IPS-18a (cell line): Measurements from ENCODE around the gene TRA2A.

Experiments used
- H3K27ac ChIP-seq: one replicate; pipeline ENCODE4 v1.5.1; 2013; ENCODE audit warnings: low read length
- H3K27me3 ChIP-seq: one replicate; pipeline ENCODE4 v1.6.1; 2013; ENCODE audit warnings: mild to moderate bottlenecking, low read length; ENCODE audit not compliant: control insufficient read depth, insufficient read depth
- H3K36me3 ChIP-seq: one replicate; pipeline ENCODE4 v1.6.1; 2013; ENCODE audit warnings: low read depth, low read length; ENCODE audit not compliant: control insufficient read depth
- H3K4me1 ChIP-seq: one replicate; pipeline ENCODE4 v1.6.1; 2013; ENCODE audit warnings: low read depth, low read length; ENCODE audit not compliant: control insufficient read depth
- H3K4me3 ChIP-seq: one replicate; pipeline ENCODE4 v1.5.1; 2013; ENCODE audit warnings: low read length
- H3K9ac ChIP-seq: one replicate; pipeline ENCODE4 v1.6.1; 2013; ENCODE audit warnings: mild to moderate bottlenecking, low read length, moderate library complexity
- H3K9me3 ChIP-seq: one replicate; pipeline ENCODE4 v1.6.1; 2013; ENCODE audit warnings: low read depth, low read length; ENCODE audit not compliant: control insufficient read depth

The TRA2A gene

DNA sequence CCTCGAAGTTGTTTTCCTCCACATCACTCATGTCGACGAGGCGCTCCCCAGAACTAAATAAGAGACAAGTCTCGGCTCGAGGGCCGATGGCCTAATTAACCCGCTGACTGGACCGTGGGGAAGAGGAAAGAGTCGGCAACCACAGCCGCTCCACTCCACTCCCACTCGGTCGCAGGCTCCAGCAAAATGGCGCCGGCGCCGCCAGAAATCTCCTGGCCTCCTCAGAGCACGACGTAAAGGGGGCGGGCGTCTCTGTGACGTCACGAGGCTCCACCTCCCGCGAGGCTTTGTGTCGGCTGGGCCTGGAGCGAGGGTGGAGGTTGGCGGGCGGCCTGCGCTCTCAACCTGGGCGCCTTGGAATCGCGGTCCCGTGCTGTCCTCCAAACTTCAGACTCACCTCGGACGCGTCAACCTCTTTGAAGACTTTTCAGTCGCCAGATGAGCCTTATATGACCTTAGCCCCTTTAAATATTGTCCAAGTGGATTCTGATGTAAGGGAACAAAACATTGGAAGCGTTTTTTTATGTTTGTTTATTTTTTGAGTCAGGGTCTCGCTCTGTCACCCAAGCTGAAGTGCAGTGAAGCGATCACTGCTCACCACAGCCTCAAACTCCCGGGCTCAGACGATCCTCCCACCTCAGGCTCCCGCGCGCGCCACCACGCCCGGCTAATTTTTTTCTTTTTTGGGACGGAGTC lies at the start of gene TRA2A:
TSS of gene TRA2A (minus strand) at position 188 of the 696 bp plus-strand sequence. CDS start at position 31, 157 bp downstream.
- Histone ChIP-seq H3K36me3 (peaks cover 4% of the 10 kb centered on the region), H3K9ac (peak within 1 kb of the TSS; percentile 100), H3K4me3 (peak within 1 kb of the TSS; percentile 99), H3K9me3 (no peaks in the 10 kb centered on the region), H3K27ac (peak within 1 kb of the TSS; percentile 100), H3K27me3 (no peaks in the 10 kb centered on the region), H3K4me1 (peaks cover 31% of the 10 kb centered on the region)

DNA sequence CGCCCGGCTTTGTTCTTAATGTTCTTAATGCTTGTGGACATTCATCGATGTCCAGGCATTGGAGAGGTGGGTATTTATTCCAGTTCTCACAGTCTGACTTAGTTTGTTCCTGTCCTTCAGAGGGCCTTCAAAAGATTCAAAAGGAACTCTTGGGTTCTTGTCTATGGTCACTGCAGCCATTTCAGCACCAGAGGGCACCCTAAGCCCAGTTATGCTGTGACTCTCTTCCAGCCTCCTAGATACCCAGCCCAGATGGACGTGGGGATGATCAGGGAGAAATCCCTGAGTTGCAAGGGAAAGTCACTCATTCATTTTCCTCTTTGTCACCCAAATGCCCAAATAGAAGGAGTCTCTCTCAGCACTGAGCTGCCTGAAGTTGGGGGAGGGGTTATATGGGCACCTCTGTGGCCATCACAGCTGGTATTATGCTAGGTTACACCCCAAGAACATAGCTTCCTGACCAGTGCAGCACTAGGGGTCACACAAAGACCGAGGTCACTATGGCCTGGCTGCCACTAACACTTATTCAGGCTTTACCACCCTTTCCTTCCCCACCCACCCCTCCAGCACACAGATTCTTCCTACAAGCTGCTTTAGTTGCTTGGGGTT lies 38.9 kb upstream of the TRA2A start:
- Histone ChIP-seq H3K4me1 (no peaks in the 10 kb centered on the region), H3K27me3 (no peaks in the 10 kb centered on the region), H3K27ac (no peak overlapping the region), H3K9ac (no peak overlapping the region), H3K9me3 (no peaks in the 10 kb centered on the region), H3K36me3 (no peaks in the 10 kb centered on the region), H3K4me3 (no peak overlapping the region)

DNA sequence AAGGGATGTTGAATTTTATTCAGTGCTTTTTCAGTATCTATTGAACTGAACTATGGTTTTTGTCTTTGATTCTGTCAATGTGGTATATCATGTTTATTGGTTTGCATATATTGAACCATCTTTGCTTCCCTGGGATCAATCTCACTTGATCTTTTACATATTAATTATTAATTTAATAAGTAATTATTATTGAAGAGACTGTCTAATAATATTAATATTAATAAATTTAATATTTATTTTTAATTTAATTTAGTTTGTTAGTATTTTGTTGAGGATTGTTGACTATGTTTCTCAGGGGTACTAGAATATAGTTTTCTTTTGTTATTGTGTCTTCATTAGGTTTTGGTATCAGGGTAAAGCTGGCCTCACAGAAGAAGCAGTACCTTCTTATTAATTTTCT lies 26.5 kb upstream of the TRA2A start:
- Histone ChIP-seq H3K4me1 (no peaks in the 10 kb centered on the region), H3K9me3 (no peaks in the 10 kb centered on the region), H3K9ac (no peak overlapping the region), H3K36me3 (no peaks in the 10 kb centered on the region), H3K27ac (no peak overlapping the region), H3K4me3 (no peak overlapping the region), H3K27me3 (no peaks in the 10 kb centered on the region)

DNA sequence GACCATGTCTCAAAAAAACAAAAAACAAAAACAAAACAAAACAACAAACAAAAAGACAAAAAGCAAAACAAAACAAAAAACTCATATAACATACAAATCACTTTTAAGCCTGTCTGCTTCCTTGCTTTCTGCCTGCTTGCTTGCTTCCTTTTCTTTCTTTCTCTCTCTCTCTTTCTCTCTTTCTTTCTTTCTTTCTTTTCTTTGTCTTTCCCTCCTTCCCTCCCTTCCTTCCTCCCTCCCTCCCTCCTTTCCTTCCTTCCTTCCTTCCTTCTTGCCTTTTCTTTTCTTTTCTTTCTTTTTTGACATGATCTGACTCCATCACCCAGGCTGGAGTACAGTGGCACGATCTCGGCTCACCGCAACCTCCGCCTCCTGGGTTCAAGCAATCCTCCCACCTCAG lies 15.9 kb upstream of the TRA2A start:
- Histone ChIP-seq H3K4me3 (no peak overlapping the region), H3K27me3 (no peaks in the 10 kb centered on the region), H3K9me3 (no peaks in the 10 kb centered on the region), H3K9ac (no peak overlapping the region), H3K4me1 (no peaks in the 10 kb centered on the region), H3K36me3 (no peaks in the 10 kb centered on the region), H3K27ac (no peak overlapping the region)

DNA sequence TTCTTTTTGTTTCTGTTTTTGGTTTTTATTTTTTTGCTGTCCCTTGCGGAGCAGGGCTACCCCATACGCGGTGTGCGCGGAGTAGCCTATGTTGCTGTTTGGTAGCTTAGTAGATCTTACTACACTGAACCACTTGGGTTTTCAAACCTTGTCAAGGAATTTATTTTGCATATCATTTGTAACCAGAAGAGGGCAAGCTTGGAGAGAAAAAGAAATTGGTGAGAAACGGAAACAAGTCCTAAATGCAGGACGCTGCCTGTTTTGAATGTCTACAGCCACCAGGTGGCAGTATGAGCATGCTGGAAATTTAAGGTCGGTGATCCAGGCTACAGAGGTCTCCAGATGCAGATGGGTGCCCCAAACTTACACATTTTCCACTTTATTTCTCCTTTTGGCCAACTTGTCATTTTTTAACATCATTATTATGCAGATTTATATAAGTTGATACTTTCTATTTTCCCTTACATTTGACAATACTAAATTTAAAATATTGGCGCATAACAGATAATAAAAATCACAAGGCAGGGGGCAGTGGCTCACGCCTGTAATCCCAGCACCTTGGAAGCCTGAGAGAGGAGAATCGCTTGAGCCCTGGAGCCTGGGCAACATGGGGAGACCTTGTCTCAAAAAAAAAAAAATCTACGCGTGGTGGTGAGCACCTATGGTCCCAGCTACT lies 15.3 kb upstream of the TRA2A start:
- Histone ChIP-seq H3K27me3 (no peaks in the 10 kb centered on the region), H3K27ac (no peak overlapping the region), H3K4me1 (no peaks in the 10 kb centered on the region), H3K36me3 (no peaks in the 10 kb centered on the region), H3K9me3 (no peaks in the 10 kb centered on the region), H3K4me3 (no peak overlapping the region), H3K9ac (no peak overlapping the region)

DNA sequence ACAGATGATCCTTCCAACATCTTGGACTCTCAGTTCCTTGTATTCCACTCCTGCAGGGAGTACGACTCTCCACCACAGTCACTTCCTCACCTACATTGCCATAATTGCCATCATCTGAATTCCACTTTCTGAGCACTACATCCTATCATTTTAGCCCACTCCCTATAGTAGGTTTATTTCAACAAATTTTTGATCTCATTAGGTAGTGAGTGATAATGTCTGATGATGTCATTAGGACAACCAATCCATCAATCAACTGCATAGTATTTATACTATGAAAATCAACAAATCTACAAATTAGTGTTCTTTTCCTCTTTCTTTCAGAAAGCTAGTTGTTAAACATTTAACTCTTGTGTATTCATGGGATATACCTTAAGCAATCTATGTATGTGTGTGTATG lies 13.7 kb upstream of the TRA2A start:
- Histone ChIP-seq H3K27ac (no peak overlapping the region), H3K27me3 (no peaks in the 10 kb centered on the region), H3K9ac (no peak overlapping the region), H3K4me1 (no peaks in the 10 kb centered on the region), H3K4me3 (no peak overlapping the region), H3K9me3 (no peaks in the 10 kb centered on the region), H3K36me3 (no peaks in the 10 kb centered on the region)

DNA sequence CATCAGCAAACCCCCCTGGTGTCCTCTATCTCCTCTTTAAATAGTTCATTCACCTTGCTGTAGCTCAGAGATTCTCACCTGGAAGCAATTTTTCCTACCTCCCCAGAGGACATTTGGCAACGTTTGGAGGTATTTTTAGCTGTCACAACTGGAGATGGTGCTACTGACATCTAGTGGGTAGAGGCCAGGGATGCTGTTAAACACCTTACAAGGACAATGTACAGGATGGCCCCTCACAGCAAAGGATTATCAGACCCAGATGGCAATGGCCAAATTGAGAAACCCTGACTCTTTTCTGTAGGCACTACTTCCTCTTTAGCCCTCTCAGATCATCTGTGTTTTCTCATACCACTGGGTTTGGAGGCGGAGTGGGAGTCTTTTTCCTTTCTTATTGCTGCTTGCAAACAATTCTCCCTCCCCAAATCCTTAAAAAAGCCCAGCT lies 13.2 kb upstream of the TRA2A start:
- Histone ChIP-seq H3K4me1 (no peaks in the 10 kb centered on the region), H3K9ac (no peak overlapping the region), H3K36me3 (no peaks in the 10 kb centered on the region), H3K27me3 (no peaks in the 10 kb centered on the region), H3K4me3 (no peak overlapping the region), H3K27ac (no peak overlapping the region), H3K9me3 (no peaks in the 10 kb centered on the region)

DNA sequence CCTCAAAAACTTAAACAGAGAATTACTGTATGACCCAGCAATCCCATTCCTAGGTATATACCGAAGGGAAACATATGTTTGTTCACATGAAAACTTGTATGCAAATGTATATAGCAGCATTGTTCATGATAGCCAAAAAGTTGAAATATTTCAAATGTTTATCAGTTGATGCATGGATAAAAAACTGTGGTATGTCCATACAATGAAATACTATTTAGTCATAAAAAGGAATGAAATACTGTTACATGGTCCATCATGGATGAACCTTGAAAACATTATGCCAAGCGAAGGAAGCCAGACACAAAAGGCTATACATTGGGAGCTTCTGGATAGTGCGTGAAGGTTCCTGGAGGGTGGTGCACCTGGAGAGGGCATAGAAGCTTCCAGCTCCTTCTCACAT lies 11.0 kb upstream of the TRA2A start:
- Histone ChIP-seq H3K4me3 (no peak overlapping the region), H3K9me3 (no peaks in the 10 kb centered on the region), H3K9ac (no peak overlapping the region), H3K4me1 (no peaks in the 10 kb centered on the region), H3K36me3 (no peaks in the 10 kb centered on the region), H3K27me3 (no peaks in the 10 kb centered on the region), H3K27ac (no peak overlapping the region)

DNA sequence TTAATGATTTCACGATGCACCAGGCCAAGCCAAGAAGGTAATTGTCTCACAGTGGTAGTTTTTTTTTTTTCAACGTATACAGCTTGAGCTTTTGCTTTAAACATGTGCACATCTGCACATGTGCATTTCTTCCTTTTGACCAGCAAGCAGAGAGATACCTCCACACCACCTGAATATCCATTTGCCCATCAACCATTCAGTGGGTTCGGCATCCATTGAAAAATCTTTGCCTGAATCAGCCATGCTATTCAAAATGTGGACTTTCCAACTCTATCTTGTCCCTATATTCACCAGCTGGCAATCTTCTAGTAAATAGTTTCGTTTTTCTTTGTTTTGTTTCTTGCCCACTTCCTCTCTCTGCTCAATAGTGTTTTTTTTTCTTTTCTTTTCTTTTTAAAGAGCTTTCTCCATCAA lies 7.7 kb upstream of the TRA2A start:
- Histone ChIP-seq H3K9me3 (no peaks in the 10 kb centered on the region), H3K27me3 (no peaks in the 10 kb centered on the region), H3K9ac (no peak overlapping the region), H3K36me3 (no peaks in the 10 kb centered on the region), H3K4me3 (no peak overlapping the region), H3K27ac (no peak overlapping the region), H3K4me1 (no peaks in the 10 kb centered on the region)

DNA sequence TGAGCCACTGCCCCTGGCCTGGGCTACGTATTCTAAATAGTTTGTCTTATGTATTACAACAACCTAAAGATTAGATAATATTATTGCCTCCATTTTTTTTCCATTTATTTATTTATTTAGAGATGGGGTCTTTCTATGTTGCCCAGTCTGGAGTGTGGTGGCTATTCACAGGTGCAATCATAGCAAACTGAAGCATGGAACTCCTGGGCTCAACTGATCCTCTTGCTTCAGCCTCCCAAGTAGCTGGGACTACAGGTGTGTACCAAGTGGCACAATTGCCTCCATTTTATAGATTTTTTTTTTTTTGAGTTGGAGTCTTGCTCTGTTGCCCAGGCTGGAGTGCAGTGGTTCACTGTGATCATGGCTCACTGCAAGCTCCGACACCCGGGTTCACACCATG lies 6.5 kb upstream of the TRA2A start:
- Histone ChIP-seq H3K4me3 (no peak overlapping the region), H3K27me3 (no peaks in the 10 kb centered on the region), H3K36me3 (no peaks in the 10 kb centered on the region), H3K9ac (no peak overlapping the region), H3K27ac (no peak overlapping the region), H3K4me1 (no peaks in the 10 kb centered on the region), H3K9me3 (no peaks in the 10 kb centered on the region)

DNA sequence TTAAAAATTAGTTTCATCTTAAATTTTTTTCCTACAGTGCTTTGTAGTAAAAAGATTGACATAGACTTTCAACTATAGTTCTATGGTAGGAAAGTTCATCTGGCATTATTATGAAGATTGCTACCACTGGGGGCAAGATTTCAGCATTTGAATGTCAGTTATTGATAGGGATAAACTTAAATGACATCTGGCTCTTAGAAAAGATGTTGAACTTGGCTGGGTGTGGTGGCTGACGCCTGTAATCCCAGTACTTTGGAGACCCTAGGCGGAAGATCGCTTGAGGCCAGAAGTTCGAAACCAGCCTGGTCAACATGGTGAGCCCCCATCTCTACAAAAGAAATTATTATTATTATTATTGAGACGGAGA lies 1.4 kb upstream of the TRA2A start:
- Histone ChIP-seq H3K9me3 (no peaks in the 10 kb centered on the region), H3K27me3 (no peaks in the 10 kb centered on the region), H3K36me3 (no peaks in the 10 kb centered on the region), H3K4me1 (peaks cover 21% of the 10 kb centered on the region), H3K4me3 (no peak overlapping the region), H3K9ac (no peak overlapping the region), H3K27ac (no peak overlapping the region)
